ENCODE results near the gene BMP7.
A peak's percentile ranks its signal among the peaks of the same experiment; 100 is the strongest.

The BMP7 gene

DNA sequence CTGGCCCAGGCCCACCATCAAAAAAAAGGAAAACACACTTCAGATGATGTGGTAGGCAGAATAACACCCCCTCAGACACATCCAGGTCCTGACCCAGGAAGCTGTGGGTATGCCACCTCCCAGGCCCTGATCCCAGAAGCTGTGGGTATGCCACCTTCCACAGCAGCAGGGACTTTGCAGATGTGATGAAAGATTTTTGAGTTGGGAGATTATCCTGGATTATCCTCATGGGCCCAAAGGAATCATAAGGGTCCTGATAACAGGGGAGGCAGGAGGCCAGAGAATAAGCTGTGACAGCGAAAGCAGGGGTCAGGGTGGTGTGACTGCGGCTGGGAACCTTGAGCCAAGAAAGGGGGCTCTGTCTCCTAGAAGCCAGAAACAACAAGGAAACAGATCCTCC is 55.0 kb downstream of the BMP7 start:
- DNase-seq (ENCODE audit: low read depth, low spot score), result no peak

DNA sequence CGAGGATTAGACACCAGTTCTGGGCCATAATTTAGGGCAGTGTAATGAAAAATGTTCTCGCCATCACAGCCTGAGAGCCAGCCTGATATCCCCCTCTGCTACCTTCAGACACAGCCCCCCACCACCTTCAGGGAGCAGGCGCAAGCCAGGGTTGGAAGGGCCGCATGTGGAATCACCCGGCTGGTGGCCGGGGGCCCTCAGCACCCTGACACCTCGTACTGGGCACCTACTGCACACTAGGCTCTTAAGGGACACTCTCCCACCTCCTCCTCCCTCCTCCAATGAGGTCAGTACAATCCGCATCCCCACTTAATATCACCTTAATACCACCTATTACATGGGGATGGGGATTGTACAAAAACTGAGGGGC is 55.5 kb downstream of the BMP7 start:
- no peak for DNase-seq (ENCODE audit: low read depth, low spot score)

GRCh38 chr20:57210054-57210910 is 56.2 kb downstream of the BMP7 start:
- no peak for DNase-seq (ENCODE audit: low read depth, low spot score)

GRCh38 chr20:57209413-57209812 is 57.0 kb downstream of the BMP7 start:
- DNase-seq (ENCODE audit: low read depth, low spot score), result no peak

DNA sequence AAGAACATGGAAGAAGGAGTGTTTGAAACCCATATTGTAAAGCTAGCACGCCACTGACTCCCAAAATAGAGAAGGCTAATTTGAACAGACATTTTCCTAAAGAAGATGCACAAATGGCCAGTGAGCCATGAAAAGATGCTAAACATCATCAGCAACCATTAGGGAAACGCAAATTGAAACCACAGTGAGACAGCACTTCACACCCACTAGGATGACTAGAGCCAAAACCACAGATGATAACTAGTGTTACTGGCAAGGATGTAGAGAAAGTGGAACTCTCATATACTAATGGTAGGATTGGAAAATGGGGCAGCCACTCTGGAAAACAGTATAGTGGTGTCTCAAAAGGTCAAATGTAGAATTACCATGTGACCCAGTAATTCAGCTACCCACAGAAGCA is 58.2 kb downstream of the BMP7 start:
- DNase-seq (ENCODE audit: low read depth, low spot score), result peak; percentile 37

GRCh38 chr20:57207251-57207650 is 59.2 kb downstream of the BMP7 start:
- no peak for DNase-seq (ENCODE audit: low read depth, low spot score)

DNA sequence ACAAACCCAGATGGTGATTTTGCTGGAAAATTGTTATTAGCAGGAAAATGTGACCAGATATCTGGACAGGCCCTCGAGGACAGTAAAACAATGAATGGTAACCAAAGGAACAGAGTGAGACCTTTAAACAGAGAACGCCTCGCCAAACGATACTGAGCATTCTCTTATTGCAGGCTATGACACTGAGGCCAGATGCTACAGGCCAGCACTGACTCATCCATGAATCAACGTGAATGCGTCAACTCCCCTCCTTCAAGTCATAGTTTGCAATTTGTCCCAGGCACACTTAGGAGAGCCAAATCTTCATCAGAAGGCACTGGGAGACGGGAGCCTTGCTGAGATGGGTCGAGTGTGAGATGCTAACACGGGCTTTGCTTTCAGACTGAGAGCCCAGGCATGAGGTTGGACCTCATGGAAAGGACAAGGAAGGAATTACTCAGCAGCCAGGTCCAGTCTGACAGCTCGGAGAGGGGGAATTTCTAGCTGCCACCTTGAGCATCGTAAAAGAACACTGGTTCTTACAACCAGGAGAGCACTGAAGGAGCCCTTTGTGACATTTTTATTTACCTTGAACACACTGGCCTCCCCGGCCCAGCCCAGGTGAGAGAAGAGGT is 60.7 kb downstream of the BMP7 start:
- DNase-seq (ENCODE audit: low read depth, low spot score), result peak; percentile 41

DNA sequence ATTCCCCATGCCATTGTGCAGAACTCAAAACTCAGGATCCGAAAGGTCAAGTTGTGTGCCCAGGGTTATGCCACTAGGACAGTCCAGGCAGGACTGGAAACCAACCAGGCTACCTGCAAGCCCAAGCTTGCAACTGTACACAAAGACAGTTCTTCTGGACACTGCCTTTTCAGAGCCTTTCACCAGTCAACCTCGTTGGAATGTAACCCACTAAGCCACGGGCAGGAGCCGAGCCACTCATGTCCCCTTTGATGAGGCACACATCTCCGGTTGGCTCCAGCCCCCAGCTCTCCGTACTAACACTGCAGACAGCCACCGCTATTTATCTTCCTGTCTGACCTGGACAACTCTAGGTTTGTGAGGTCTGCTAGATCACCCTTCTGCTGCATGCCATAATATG is 62.5 kb downstream of the BMP7 start:
- no peak for DNase-seq (ENCODE audit: low read depth, low spot score)

DNA sequence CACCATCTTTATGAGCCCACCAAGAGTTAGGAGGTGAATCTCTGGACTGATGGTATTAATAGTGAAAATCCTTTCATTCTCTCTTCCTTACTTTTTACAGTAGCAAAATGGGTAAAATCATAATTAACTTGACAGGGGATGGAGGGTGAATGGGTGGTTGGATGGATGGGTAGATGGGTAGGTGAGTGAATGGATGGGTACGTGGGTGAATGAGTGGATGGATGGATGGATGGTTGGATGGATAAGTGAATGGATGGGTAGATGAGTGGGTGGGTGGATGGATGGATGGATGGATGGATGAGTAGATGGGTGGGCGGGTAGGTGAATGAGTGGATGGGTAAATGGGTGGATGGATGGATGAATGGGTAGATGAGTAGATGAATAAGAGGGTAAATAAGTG is 63.2 kb downstream of the BMP7 start:
- DNase-seq (ENCODE audit: low read depth, low spot score), result no peak

- DNase-seq (ENCODE audit: low read depth, low spot score), result no peak
These were observed 64.1 kb downstream of the BMP7 start for GRCh38 chr20:57202309-57202708.

DNA sequence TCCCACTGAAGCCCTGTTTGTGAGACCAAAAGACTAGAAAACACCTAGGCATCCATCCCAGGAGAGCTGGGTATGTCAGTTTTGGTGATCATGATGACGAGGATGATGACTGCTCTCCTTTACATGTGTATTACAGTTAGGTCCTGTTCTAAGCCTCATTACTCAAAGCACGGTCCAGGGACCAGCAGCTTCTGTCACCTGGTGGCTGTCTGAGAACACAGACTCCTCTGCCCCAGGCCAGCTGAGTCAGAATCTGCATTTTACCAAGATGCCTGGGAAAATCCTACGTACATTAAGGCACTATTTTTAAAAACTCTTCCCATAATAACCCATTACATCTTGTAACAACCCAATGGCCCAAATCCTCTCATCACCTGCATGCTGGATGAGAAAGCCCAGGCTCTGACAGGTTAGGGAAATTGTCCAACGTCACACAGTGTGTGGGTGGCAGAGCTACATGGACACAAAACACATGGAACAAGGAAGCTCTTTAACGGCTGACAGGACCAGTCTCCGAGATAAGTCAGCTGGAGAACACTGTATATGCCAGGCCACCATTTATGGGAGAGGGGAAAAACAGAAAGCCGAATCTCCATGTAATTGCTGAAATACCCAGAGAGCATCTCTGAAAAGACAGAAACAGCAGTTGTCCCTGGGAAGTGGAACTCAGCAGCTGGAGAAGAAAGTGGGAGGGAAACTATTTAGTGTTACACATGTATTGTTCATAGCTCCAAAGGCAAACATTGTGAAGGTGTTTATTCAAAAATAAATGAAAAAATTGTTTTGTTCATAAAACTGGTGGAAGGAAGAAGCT is 65.4 kb downstream of the BMP7 start:
- no peak for DNase-seq (ENCODE audit: low read depth, low spot score)

- DNase-seq (ENCODE audit: low read depth, low spot score), result no peak
These were observed 66.6 kb downstream of the BMP7 start for GRCh38 chr20:57199656-57200405.

GRCh38 chr20:57198132-57199072 is 68.0 kb downstream of the BMP7 start:
- peak; percentile 14 for DNase-seq (ENCODE audit: low read depth, low spot score)

- no peak for DNase-seq (ENCODE audit: low read depth, low spot score)
These were observed 68.9 kb downstream of the BMP7 start for GRCh38 chr20:57197352-57198131.

DNA sequence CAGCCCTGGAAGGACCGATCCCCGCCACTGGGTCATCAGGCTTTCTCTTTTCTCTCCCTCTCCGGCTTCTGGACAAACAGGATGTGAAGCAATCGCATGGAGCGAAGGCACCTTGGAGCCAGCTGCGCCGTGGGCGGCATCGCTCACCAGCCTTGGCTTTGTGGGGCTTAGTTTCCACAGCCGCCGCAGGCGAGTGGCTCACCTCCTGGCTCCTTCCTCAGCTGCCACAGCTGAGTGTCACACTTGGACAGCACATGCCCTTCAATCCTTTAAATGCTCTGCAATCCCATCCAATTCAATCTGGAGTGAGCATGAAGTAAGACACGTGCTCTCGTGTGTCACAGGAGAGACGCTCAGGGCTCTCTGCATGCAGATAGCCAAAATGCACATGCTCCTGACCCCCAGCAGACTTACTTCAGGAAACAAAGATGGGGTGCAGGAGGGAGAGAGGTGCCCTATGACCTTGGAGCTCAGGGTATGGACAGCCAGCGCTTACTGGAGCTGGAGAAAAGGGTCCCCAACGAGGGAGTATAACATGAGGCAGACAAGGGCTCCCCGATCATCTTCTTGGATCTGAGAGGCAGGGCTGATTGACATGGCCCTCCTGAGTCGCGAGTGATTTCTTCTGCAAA is 70.9 kb downstream of the BMP7 start:
- DNase-seq (ENCODE audit: low read depth, low spot score), result peak; percentile 34

GRCh38 chr20:57195023-57195422 is 71.4 kb downstream of the BMP7 start:
- DNase-seq (ENCODE audit: low read depth, low spot score), result no peak

GRCh38 chr20:57194154-57194553 is 72.3 kb downstream of the BMP7 start:
- DNase-seq (ENCODE audit: low read depth, low spot score), result no peak

- DNase-seq (ENCODE audit: low read depth, low spot score), result no peak
These were observed 73.3 kb downstream of the BMP7 start for GRCh38 chr20:57193094-57193493.

DNA sequence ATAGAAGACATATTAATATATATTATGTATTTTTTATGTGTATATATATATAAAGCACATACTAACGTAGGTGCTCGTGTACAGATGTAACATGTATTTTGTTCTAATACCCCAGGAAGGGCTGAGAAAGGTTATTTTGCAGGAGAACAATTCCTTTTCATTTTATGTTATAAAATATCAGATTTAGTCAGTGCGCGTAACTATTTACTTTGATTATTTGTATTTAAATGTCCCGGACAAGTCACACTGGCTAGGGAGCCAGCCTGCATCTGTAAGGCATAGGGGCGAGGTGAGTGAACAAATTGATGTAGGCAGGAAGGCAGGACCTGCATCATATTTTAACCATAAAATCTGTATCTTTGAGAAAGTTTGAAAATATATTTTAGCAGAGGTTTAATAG is 74.1 kb downstream of the BMP7 start:
- DNase-seq (ENCODE audit: low read depth, low spot score), result no peak

Data from astrocyte of the hippocampus (primary cell).